Measurements from ENCODE around the gene PITPNB.

Gene PITPNB

GRCh38 chr22:27827604-27828587 is 91.2 kb downstream of the PITPNB start:
- no peak for DNase-seq

GRCh38 chr22:27825174-27825573 is 93.9 kb downstream of the PITPNB start:
- DNase-seq = no peak

GRCh38 chr22:27823221-27823620 is 95.8 kb downstream of the PITPNB start:
- no peak for DNase-seq

- DNase-seq = no peak
These were observed 97.9 kb downstream of the PITPNB start for GRCh38 chr22:27820896-27821866.

GRCh38 chr22:27816552-27816951 is 102.5 kb downstream of the PITPNB start:
- DNase-seq = no peak

GRCh38 chr22:27815826-27816530 is 103.1 kb downstream of the PITPNB start:
- no peak for DNase-seq

- no peak for DNase-seq
These were observed 104.1 kb downstream of the PITPNB start for GRCh38 chr22:27814993-27815392.

- no peak for DNase-seq
These were observed 107.3 kb downstream of the PITPNB start for GRCh38 chr22:27811778-27812177.

- no peak for DNase-seq
These were observed 108.4 kb downstream of the PITPNB start for GRCh38 chr22:27810609-27811151.

- DNase-seq = no peak
These were observed 109.1 kb downstream of the PITPNB start for GRCh38 chr22:27809700-27810608.

- no peak for DNase-seq
These were observed 109.8 kb downstream of the PITPNB start for GRCh38 chr22:27809226-27809603.

GRCh38 chr22:27808451-27809225 is 110.4 kb downstream of the PITPNB start:
- no peak for DNase-seq

- no peak for DNase-seq
These were observed 113.2 kb downstream of the PITPNB start for GRCh38 chr22:27805841-27806240.

GRCh38 chr22:27804470-27805297 is 114.4 kb downstream of the PITPNB start:
- DNase-seq = peak; percentile 49 to 53

- DNase-seq = no peak
These were observed 115.1 kb downstream of the PITPNB start for GRCh38 chr22:27803841-27804415.

- peak in 1 of 2 donors; percentile 14 for DNase-seq
These were observed 116.5 kb downstream of the PITPNB start for GRCh38 chr22:27802346-27803073.
